DOHH2 (cell line): Measurements from ENCODE around the gene MARVELD2.
"Not testable (repeated sequence)": the region's sequence is repeated elsewhere in the genome, so short reads cannot be mapped to it uniquely, and the experiment has no call there.

Experiments
- H3F3A ChIP-seq: fragments of 200-600 bp; sonication (generic), shearing (Covaris generic); 2 replicates; pipeline ENCODE4 v1.6.0; 2016; ENCODE audit warnings: antibody characterized with exemption, mild to moderate bottlenecking; ENCODE audit not compliant: control insufficient read depth, insufficient read depth
- H3K27ac ChIP-seq: fragments of 200-600 bp; sonication (generic); 2 replicates; pipeline ENCODE4 v1.5.1; 2014; ENCODE audit warnings: low read depth, mild to moderate bottlenecking, low read length, moderate library complexity
- H3K27me3 ChIP-seq: fragments of 200-600 bp; sonication (generic); 2 replicates; pipeline ENCODE4 v1.6.1; 2014; ENCODE audit warnings: mild to moderate bottlenecking, low read length, mixed read lengths; ENCODE audit not compliant: control insufficient read depth
- H3K36me3 ChIP-seq: fragments of 200-600 bp; sonication (generic); 2 replicates; pipeline ENCODE4 v1.6.1; 2014; ENCODE audit warnings: mild to moderate bottlenecking, low read length, moderate library complexity, mixed read lengths; ENCODE audit not compliant: control insufficient read depth
- H3K4me1 ChIP-seq: fragments of 200-600 bp; sonication (generic); 2 replicates; pipeline ENCODE4 v1.6.1; 2014; ENCODE audit warnings: mild to moderate bottlenecking, low read length, mixed read lengths; ENCODE audit not compliant: control insufficient read depth
- H3K4me2 ChIP-seq: fragments of 200-600 bp; sonication (generic); 2 replicates; pipeline ENCODE4 v1.6.0; 2014; ENCODE audit warnings: mild to moderate bottlenecking, low read length, moderate library complexity
- H3K4me3 ChIP-seq: fragments of 200-600 bp; sonication (generic); 2 replicates; pipeline ENCODE4 v1.5.1; 2014; ENCODE audit warnings: mild to moderate bottlenecking, low read length, mixed read lengths
- H3K79me2 ChIP-seq: fragments of 200-600 bp; sonication (generic); 2 replicates; pipeline ENCODE4 v1.6.1; 2014; ENCODE audit warnings: mild to moderate bottlenecking, low read length, mixed read lengths; ENCODE audit not compliant: control insufficient read depth
- H3K9me2 ChIP-seq: fragments of 200-600 bp; sonication (generic); replicated peaks from 2 replicates; pipeline ENCODE4 v1.6.1; 2014; ENCODE audit warnings: mild to moderate bottlenecking, low read length, mixed read lengths; ENCODE audit not compliant: control insufficient read depth
- H3K9me3 ChIP-seq: fragments of 200-600 bp; sonication (generic); 2 replicates; pipeline ENCODE4 v1.6.1; 2014; ENCODE audit warnings: antibody characterized with exemption, low read length, mixed read lengths; ENCODE audit not compliant: control insufficient read depth, insufficient read depth
- H4K20me1 ChIP-seq: fragments of 200-600 bp; sonication (generic); 2 replicates; pipeline ENCODE4 v1.6.0; 2014; ENCODE audit warnings: low read depth, mild to moderate bottlenecking, antibody characterized with exemption, low read length, moderate library complexity; ENCODE audit not compliant: control insufficient read depth, insufficient read depth
- CTCF ChIP-seq: fragments of 200-600 bp; sonication (generic); IDR thresholded peaks from one replicate; pipeline ENCODE4 v1.5.1; 2014; ENCODE audit warnings: antibody characterized with exemption, mild to moderate bottlenecking, low read depth, low read length; ENCODE audit not compliant: poor library complexity, severe bottlenecking
- EZH2phosphoT487 ChIP-seq: fragments of 200-600 bp; sonication (generic); IDR thresholded peaks from 2 replicates; pipeline ENCODE4 v1.6.1; 2017; ENCODE audit warnings: borderline replicate concordance, mild to moderate bottlenecking, antibody characterized with exemption, low read length, moderate library complexity, mixed read lengths

Gene MARVELD2

GRCh38 chr5:69472535-69473143 is 57.7 kb downstream of the MARVELD2 start:
- not testable (repeated sequence) for H3K9me3 ChIP-seq, H4K20me1 ChIP-seq, H3K79me2 ChIP-seq, H3K27ac ChIP-seq, H3K4me1 ChIP-seq, H3K4me2 ChIP-seq, H3K27me3 ChIP-seq, H3F3A ChIP-seq, H3K4me3 ChIP-seq, H3K36me3 ChIP-seq, H3K9me2 ChIP-seq

GRCh38 chr5:69477170-69477569 is 62.3 kb downstream of the MARVELD2 start:
- H3K9me2 ChIP-seq: no peaks in the 10 kb centered on the region
- no peaks in the 10 kb centered on the region for H3K27me3 ChIP-seq
- H3K36me3 ChIP-seq: no peaks in the 10 kb centered on the region
- no peak overlapping the region for H3K27ac ChIP-seq
- TF ChIP-seq CTCF: no peak
- no peak for TF ChIP-seq EZH2phosphoT487
- H3F3A ChIP-seq: no peaks in the 10 kb centered on the region
- no peaks in the 10 kb centered on the region for H4K20me1 ChIP-seq
- no peaks in the 10 kb centered on the region for H3K9me3 ChIP-seq
- no peak overlapping the region for H3K4me2 ChIP-seq
- no peaks in the 10 kb centered on the region for H3K79me2 ChIP-seq
- H3K4me3 ChIP-seq: no peak overlapping the region
- no peaks in the 10 kb centered on the region for H3K4me1 ChIP-seq

- H3K36me3 ChIP-seq, H3K27ac ChIP-seq, H3K4me1 ChIP-seq, H3F3A ChIP-seq, H3K9me3 ChIP-seq, H3K4me3 ChIP-seq, H3K79me2 ChIP-seq, H3K27me3 ChIP-seq, H4K20me1 ChIP-seq, H3K9me2 ChIP-seq, H3K4me2 ChIP-seq: not testable (repeated sequence)
These were observed 63.4 kb downstream of the MARVELD2 start for GRCh38 chr5:69478296-69478695.

- H3K4me2 ChIP-seq: no peak overlapping the region
- H3K27ac ChIP-seq: no peak overlapping the region
- H3K9me2 ChIP-seq: no peaks in the 10 kb centered on the region
- no peaks in the 10 kb centered on the region for H3K9me3 ChIP-seq
- no peak for TF ChIP-seq EZH2phosphoT487
- TF ChIP-seq CTCF: no peak
- no peaks in the 10 kb centered on the region for H3K27me3 ChIP-seq
- H4K20me1 ChIP-seq: no peaks in the 10 kb centered on the region
- H3K4me3 ChIP-seq: no peak overlapping the region
- no peaks in the 10 kb centered on the region for H3K36me3 ChIP-seq
- no peaks in the 10 kb centered on the region for H3F3A ChIP-seq
- no peaks in the 10 kb centered on the region for H3K4me1 ChIP-seq
- no peaks in the 10 kb centered on the region for H3K79me2 ChIP-seq
These were observed 70.0 kb downstream of the MARVELD2 start for GRCh38 chr5:69484891-69485290.
